Measurements from ENCODE around the gene NBPF14.
"Not testable (repeated sequence)": the region's sequence is repeated elsewhere in the genome, so short reads cannot be mapped to it uniquely, and the experiment has no call there.

Gene NBPF14

DNA sequence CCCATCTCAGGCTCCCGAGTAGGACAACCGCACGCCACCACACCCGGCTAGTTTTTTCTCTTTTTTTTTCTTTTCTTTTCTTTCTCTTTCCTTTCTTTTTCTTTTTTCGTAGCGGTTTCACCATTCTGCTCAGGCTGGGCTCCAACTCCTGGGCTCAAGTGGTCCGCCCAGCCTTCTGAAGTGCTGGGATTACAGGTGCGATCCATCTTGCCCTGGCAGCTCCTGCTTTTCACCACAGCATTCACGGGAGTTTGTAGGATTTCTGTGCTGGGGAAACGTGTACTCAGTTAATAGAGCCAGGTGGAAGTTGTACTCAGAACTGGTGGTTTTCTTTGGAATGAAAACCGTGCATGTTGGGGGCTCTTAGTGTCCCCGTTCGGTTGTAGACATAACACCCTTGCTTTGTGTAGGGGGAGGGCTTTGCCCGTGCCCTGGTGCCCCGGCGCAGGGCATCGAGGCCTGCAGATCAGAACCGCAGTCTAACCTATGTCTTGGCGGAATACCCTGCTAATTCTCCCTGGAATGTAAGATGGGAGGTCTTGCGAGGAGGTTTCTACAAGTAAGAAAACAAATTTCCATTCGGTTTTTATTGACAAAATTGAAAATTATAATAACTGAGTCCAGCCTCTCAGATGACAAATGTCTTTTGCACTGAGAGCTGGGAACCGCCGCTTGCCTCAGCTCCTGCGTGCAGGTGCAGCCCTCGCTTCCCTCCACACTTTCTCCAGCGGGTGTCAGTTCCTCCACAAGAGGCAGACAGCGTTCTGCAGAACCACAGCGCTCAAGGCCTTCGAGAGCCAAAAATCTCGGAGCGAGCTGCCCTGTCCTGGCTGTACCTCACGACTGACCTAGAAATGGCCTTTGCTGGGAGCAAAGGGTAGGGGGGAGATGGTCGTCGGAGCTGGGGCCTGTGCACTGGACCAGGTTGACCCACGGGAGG is 72.3 kb downstream of the NBPF14 start:
- not testable (repeated sequence) for H3K36me3 ChIP-seq (ENCODE audit: control insufficient read depth, low read depth, low read length); H3K4me3 ChIP-seq (ENCODE audit: low read length); H3K9me3 ChIP-seq (ENCODE audit: control insufficient read depth, low read depth, low read length); H3K9ac ChIP-seq (ENCODE audit: low read length); H3K27me3 ChIP-seq (ENCODE audit: control insufficient read depth, insufficient read depth, low read length); H3K4me1 ChIP-seq (ENCODE audit: control insufficient read depth, low read depth, low read length); H3K27ac ChIP-seq (ENCODE audit: low read length)

- not testable (repeated sequence) for H3K36me3 ChIP-seq (ENCODE audit: control insufficient read depth, low read depth, low read length); H3K4me3 ChIP-seq (ENCODE audit: low read length); H3K9me3 ChIP-seq (ENCODE audit: control insufficient read depth, low read depth, low read length); H3K4me1 ChIP-seq (ENCODE audit: control insufficient read depth, low read depth, low read length); H3K27me3 ChIP-seq (ENCODE audit: control insufficient read depth, insufficient read depth, low read length); H3K9ac ChIP-seq (ENCODE audit: low read length); H3K27ac ChIP-seq (ENCODE audit: low read length)
These were observed 73.1 kb downstream of the NBPF14 start for GRCh38 chr1:148522561-148523204.

DNA sequence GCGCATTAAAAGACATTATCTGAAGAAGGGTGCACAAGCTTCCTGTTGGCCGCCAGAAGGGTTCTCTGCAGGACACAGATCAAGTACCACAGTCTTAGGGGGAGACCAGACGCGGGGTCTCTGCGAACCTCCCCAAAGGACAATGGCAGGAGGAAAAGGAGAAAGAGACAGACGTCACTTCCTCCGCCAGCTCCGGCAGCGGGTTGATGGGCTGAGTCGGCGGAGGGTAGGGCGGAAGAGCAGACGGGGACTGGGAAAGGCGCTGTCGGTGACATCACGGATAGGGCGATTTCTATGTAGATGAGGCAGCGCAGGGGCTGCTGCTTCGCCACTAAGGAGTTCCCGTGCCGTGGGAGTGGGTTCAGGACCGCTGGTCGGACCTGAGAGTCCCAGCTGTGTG is 73.7 kb downstream of the NBPF14 start:
- H3K36me3 ChIP-seq (ENCODE audit: control insufficient read depth, low read depth, low read length); H3K27ac ChIP-seq (ENCODE audit: low read length); H3K9me3 ChIP-seq (ENCODE audit: control insufficient read depth, low read depth, low read length); H3K4me1 ChIP-seq (ENCODE audit: control insufficient read depth, low read depth, low read length); H3K4me3 ChIP-seq (ENCODE audit: low read length); H3K9ac ChIP-seq (ENCODE audit: low read length); H3K27me3 ChIP-seq (ENCODE audit: control insufficient read depth, insufficient read depth, low read length): not testable (repeated sequence)

DNA sequence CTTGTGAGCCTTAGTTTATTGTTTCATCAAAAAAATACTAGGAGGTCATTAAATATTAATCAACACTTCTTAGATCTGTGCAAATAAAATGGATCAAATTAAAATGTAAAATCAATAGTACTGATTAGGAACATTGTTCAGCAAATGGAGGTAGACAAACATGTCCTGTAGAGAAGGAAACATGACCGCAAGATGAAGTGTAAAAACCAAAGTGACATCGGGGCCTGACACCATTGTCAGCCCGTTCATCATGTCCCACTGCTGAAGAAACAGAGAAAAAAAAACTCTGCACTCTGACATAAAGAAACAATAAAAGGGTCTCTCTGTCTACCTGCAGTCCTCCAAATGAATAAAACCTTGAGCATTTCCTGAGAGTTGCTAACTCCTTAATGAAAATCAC is 81.5 kb downstream of the NBPF14 start:
- not testable (repeated sequence) for H3K4me1 ChIP-seq (ENCODE audit: control insufficient read depth, low read depth, low read length); H3K4me3 ChIP-seq (ENCODE audit: low read length); H3K27ac ChIP-seq (ENCODE audit: low read length); H3K9me3 ChIP-seq (ENCODE audit: control insufficient read depth, low read depth, low read length); H3K9ac ChIP-seq (ENCODE audit: low read length); H3K27me3 ChIP-seq (ENCODE audit: control insufficient read depth, insufficient read depth, low read length); H3K36me3 ChIP-seq (ENCODE audit: control insufficient read depth, low read depth, low read length)

- not testable (repeated sequence) for H3K4me1 ChIP-seq (ENCODE audit: control insufficient read depth, low read depth, low read length); H3K36me3 ChIP-seq (ENCODE audit: control insufficient read depth, low read depth, low read length); H3K4me3 ChIP-seq (ENCODE audit: low read length); H3K27ac ChIP-seq (ENCODE audit: low read length); H3K9ac ChIP-seq (ENCODE audit: low read length); H3K27me3 ChIP-seq (ENCODE audit: control insufficient read depth, insufficient read depth, low read length); H3K9me3 ChIP-seq (ENCODE audit: control insufficient read depth, low read depth, low read length)
These were observed 83.1 kb downstream of the NBPF14 start for GRCh38 chr1:148512571-148513184.

DNA sequence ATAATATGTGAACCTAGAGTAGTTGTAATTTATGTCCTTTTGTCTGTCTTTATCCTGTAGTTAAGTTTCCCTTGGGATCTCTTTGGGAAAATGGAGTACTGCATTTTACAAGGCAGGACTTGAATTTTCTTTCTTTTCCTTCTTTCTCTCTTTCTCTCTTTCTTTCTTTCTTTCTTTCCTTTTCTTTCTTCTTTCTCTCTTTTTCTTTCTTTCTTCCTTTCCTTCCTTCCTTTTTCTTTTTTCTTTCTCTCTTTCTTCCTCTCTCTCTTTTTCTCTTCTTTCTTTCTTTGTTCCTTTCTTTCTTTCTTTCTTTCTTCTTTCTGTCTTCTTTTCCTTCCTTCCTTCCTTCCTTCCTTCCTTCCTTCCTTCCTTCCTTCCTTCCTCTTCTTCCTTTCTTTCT is 101.9 kb downstream of the NBPF14 start:
- not testable (repeated sequence) for H3K9me3 ChIP-seq (ENCODE audit: control insufficient read depth, low read depth, low read length); H3K36me3 ChIP-seq (ENCODE audit: control insufficient read depth, low read depth, low read length)

DNA sequence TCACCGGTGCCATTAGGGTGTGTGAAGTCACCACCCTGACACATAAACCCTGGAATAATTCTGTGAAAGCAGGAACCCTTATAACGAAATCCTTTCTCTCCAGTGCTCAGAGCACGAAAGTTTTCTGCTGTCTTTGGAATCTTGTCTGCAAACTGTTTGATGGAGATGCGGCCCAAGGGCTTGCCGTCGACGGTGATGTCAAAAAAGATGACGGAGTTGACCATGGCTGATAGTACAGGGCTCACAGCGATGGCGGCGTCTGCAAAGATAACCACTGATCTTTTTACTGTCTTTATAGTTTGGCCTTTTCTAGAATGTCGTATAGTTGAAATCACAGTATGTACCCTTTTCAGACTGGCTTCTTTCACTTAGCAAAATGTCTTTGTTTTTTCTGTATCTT is 112.8 kb downstream of the NBPF14 start, which contains the start of gene PPIAL4G:
PPIAL4G (minus strand) TSS at position 274 of the 400 bp plus-strand sequence; CDS start at position 224, 50 bp downstream.
- H3K27ac ChIP-seq (ENCODE audit: low read length); H3K36me3 ChIP-seq (ENCODE audit: control insufficient read depth, low read depth, low read length); H3K9me3 ChIP-seq (ENCODE audit: control insufficient read depth, low read depth, low read length); H3K4me3 ChIP-seq (ENCODE audit: low read length); H3K9ac ChIP-seq (ENCODE audit: low read length); H3K4me1 ChIP-seq (ENCODE audit: control insufficient read depth, low read depth, low read length); H3K27me3 ChIP-seq (ENCODE audit: control insufficient read depth, insufficient read depth, low read length): not testable (repeated sequence)

More for the DNA sequence above, 101.9 kb downstream of the NBPF14 start:
- H3K27ac ChIP-seq (ENCODE audit: low read length); H3K9ac ChIP-seq (ENCODE audit: low read length); H3K27me3 ChIP-seq (ENCODE audit: control insufficient read depth, insufficient read depth, low read length); H3K4me1 ChIP-seq (ENCODE audit: control insufficient read depth, low read depth, low read length); H3K4me3 ChIP-seq (ENCODE audit: low read length): not testable (repeated sequence)

All from iPS-18a (cell line).